Cardiac muscle cell (in vitro differentiated cells and primary cell): Measurements from ENCODE around the gene ST14. TPM values are rescaled to one million over a fixed set of nuclear protein-coding genes. Genes with fewer than 3 reads are reported as not detected.
A peak's percentile ranks its signal among the peaks of the same experiment; 100 is the strongest.

Experiments used
- DNase-seq, 2 donors: peaks; one replicate each; pipeline versions ENCODE4 v3.0.0 to v3.0.0-alpha.2; 2010 to 2017; ENCODE audit warnings: low read depth in 1 of 2, low spot score in 1 of 2
- H3K27ac ChIP-seq: fragments of 200-600 bp; sonication (generic); 2 replicates; pipeline ENCODE4 v1.5.1; 2016
- H3K27me3 ChIP-seq: fragments of 200-600 bp; sonication (generic); 2 replicates; pipeline ENCODE4 v1.6.0; 2016; ENCODE audit warnings: control low read depth
- H3K36me3 ChIP-seq: fragments of 200-600 bp; sonication (generic); 2 replicates; pipeline ENCODE4 v1.5.1; 2016; ENCODE audit warnings: control low read depth
- H3K4me1 ChIP-seq: fragments of 200-600 bp; sonication (generic); 2 replicates; pipeline ENCODE4 v1.8.1; 2017; ENCODE audit warnings: low read depth, mild to moderate bottlenecking, mixed run types
- H3K4me3 ChIP-seq: fragments of 200-600 bp; sonication (generic); 2 replicates; pipeline ENCODE4 v1.5.1; 2016; ENCODE audit warnings: mild to moderate bottlenecking
- H3K9me3 ChIP-seq: fragments of 200-600 bp; sonication (generic); 2 replicates; pipeline ENCODE4 v1.5.1; 2017; ENCODE audit warnings: low read depth, mild to moderate bottlenecking, control low read depth
- polyA plus RNA-seq: library from polyadenylated mRNA; unstranded; fragments of >200 nt; fragmentation: Nextera tagmentation; extraction: Ambion mirVana; gene quantifications from 2 replicates; pipeline ENCODE4 v1.2.1, GENCODE V29; 2016
- total RNA-seq: library from RNA; depleted of rRNA; stranded (reverse); fragments of >200 nt; gene quantifications from 2 replicates; pipeline ENCODE4 v1.2.3, GENCODE V29; 2016
- TF ChIP-seq, protein P1 (sequence below): IDR thresholded peaks from 2 replicates; pipeline ENCODE4 v1.5.1; 2012; ENCODE audit warnings: low read depth, mild to moderate bottlenecking, low read length

The ST14 gene
- total and polyA plus RNA-seq, 2 experiments from 2014 or later, result 0.12 to 0.61 TPM

GRCh38 chr11:130181295-130182272 lies 22.0 kb downstream of the ST14 start:
- TF ChIP-seq, protein P1, sequence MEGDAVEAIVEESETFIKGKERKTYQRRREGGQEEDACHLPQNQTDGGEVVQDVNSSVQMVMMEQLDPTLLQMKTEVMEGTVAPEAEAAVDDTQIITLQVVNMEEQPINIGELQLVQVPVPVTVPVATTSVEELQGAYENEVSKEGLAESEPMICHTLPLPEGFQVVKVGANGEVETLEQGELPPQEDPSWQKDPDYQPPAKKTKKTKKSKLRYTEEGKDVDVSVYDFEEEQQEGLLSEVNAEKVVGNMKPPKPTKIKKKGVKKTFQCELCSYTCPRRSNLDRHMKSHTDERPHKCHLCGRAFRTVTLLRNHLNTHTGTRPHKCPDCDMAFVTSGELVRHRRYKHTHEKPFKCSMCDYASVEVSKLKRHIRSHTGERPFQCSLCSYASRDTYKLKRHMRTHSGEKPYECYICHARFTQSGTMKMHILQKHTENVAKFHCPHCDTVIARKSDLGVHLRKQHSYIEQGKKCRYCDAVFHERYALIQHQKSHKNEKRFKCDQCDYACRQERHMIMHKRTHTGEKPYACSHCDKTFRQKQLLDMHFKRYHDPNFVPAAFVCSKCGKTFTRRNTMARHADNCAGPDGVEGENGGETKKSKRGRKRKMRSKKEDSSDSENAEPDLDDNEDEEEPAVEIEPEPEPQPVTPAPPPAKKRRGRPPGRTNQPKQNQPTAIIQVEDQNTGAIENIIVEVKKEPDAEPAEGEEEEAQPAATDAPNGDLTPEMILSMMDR, result no peak
- H3K4me1 ChIP-seq, result peaks cover 19% of the 10 kb centered on the region
- no peaks in the 10 kb centered on the region for H3K27me3 ChIP-seq
- no peaks in the 10 kb centered on the region for H3K36me3 ChIP-seq
- no peaks in the 10 kb centered on the region for H3K9me3 ChIP-seq
- peak overlapping the region; percentile 41 for H3K27ac ChIP-seq
- H3K4me3 ChIP-seq, result no peak overlapping the region
- peak; percentile 56 to 67 for DNase-seq

GRCh38 chr11:130183878-130184610 lies 24.5 kb downstream of the ST14 start:
- Histone ChIP-seq H3K9me3 (no peaks in the 10 kb centered on the region), H3K27ac (no peak overlapping the region), H3K4me3 (no peak overlapping the region), H3K4me1 (peaks cover 19% of the 10 kb centered on the region), H3K36me3 (no peaks in the 10 kb centered on the region), H3K27me3 (no peaks in the 10 kb centered on the region)
- DNase-seq, result peak in 1 of 2 donors; percentile 27
- TF ChIP-seq, protein P1, result no peak

GRCh38 chr11:130187096-130187495 lies 27.5 kb downstream of the ST14 start:
- Histone ChIP-seq H3K36me3 (no peaks in the 10 kb centered on the region), H3K27me3 (no peaks in the 10 kb centered on the region), H3K27ac (no peak overlapping the region), H3K4me1 (peaks cover under 1% of the 10 kb centered on the region), H3K9me3 (no peaks in the 10 kb centered on the region), H3K4me3 (no peak overlapping the region)
- DNase-seq, result no peak
- TF ChIP-seq, protein P1, result no peak

DNA sequence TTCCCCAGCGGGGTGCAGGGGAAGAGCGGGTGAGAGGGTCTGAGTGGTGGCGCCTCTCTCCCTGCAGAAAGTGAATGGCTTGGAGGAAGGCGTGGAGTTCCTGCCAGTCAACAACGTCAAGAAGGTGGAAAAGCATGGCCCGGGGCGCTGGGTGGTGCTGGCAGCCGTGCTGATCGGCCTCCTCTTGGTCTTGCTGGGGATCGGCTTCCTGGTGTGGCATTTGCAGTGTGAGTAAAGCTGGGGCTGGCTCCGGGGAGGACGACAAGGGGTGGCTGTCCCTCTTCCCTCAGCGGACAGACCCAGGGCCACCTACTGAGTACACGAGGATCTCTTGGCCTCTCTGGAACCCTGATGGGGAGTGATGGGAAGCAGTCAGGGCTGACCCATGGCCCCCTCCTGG lies 28.5 kb downstream of the ST14 start:
- H3K4me1 ChIP-seq, result no peaks in the 10 kb centered on the region
- TF ChIP-seq, protein P1, result no peak
- no peaks in the 10 kb centered on the region for H3K36me3 ChIP-seq
- H3K4me3 ChIP-seq, result no peak overlapping the region
- H3K9me3 ChIP-seq, result no peaks in the 10 kb centered on the region
- DNase-seq, result no peak
- H3K27ac ChIP-seq, result no peak overlapping the region
- no peaks in the 10 kb centered on the region for H3K27me3 ChIP-seq

DNA sequence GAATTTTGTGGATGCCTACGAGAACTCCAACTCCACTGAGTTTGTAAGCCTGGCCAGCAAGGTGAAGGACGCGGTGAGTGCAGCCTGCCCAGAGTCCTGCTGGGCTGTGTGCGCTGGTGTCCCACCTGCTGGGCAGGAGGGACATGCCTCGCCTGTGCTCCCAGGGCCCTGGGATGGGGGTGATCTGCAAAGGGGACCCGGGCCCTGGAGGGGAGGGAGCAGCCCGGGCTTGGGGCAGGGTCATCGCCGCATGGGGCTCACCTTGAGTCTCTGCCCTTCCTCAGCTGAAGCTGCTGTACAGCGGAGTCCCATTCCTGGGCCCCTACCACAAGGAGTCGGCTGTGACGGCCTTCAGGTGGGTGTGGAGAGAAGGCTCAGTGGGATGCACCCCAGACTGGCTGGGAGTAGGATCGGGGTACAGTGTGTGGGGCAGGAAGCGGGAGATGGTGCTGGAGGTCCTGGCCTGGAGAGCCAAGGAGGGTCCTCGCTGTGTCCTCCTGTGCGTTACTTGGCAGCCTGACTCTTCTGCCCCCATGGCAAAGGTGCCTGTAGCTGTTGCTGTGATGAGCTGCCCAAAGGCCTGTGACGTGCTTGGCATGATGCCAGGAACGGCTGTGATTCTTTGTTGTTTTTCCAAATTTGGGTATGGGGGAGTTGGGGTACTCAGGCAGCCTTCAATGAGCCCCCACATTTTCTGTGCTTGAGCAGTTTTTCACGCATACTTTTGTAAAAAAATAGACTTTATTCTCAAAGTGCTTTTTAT lies 29.2 kb downstream of the ST14 start:
- Histone ChIP-seq H3K4me1 (no peaks in the 10 kb centered on the region), H3K4me3 (no peak overlapping the region), H3K36me3 (no peaks in the 10 kb centered on the region), H3K27me3 (no peaks in the 10 kb centered on the region), H3K27ac (no peak overlapping the region), H3K9me3 (no peaks in the 10 kb centered on the region)
- no peak for DNase-seq
- TF ChIP-seq, protein P1, result no peak
